ENCODE data around the gene TNRC6C.

GRCh38 chr17:78114831-78115723 is 156.6 kb downstream of the TNRC6C start:
- TF ChIP-seq CTCF (IDR thresholded peaks at IDR 0.05; ENCODE audit: poor library complexity) (no peak), EZH2 (IDR thresholded peaks at IDR 0.05; ENCODE audit: borderline replicate concordance) (no peak), EZH2phosphoT487 (IDR thresholded peaks at IDR 0.05; ENCODE audit: low read depth, severe bottlenecking, unreplicated experiment) (no peak)

Measured in hepatocyte (in vitro differentiated cells).